Measurements from ENCODE around the gene KIF5B.
"Not testable (repeated sequence)": the region's sequence is repeated elsewhere in the genome, so short reads cannot be mapped to it uniquely, and the experiment has no call there.

Gene KIF5B

DNA sequence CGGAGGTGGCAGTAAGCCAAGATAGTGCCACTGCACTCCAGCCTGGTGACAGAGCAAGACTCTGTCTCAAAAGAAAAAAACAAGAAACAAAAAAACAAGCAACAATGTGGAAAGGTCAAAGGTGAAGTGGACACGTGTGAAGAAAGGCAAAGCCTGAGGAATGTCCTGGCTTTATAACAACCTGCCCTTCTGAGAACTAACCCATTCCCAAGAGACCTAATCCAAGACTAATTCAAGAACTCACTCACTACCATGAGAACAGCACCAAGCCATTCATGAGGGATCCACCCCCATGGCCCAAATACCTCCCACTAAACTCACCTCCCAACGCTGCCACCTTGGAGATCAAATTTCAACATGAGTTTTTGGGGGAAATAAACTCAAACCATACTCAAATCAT lies 47.5 kb upstream of the KIF5B start:
- H3K4me1 ChIP-seq (ENCODE audit: low read depth, poor library complexity, severe bottlenecking) = no peaks in the 10 kb centered on the region
- no peak overlapping the region for H2AFZ ChIP-seq (ENCODE audit: low read depth)
- no peaks in the 10 kb centered on the region for H3K27me3 ChIP-seq (ENCODE audit: insufficient read depth, low read depth)
- no peak overlapping the region for H3K4me2 ChIP-seq
- H3K9ac ChIP-seq = no peak overlapping the region
- no peaks in the 10 kb centered on the region for H4K20me1 ChIP-seq (ENCODE audit: insufficient read depth)
- no peaks in the 10 kb centered on the region for H3K79me2 ChIP-seq (ENCODE audit: insufficient read depth, low read depth)
- no peak overlapping the region for H3K27ac ChIP-seq
- no peak overlapping the region for H3K4me3 ChIP-seq (IDR thresholded peaks at IDR 0.05; ENCODE audit: insufficient read depth, low read depth, low read length)
- TF ChIP-seq, protein P1, sequence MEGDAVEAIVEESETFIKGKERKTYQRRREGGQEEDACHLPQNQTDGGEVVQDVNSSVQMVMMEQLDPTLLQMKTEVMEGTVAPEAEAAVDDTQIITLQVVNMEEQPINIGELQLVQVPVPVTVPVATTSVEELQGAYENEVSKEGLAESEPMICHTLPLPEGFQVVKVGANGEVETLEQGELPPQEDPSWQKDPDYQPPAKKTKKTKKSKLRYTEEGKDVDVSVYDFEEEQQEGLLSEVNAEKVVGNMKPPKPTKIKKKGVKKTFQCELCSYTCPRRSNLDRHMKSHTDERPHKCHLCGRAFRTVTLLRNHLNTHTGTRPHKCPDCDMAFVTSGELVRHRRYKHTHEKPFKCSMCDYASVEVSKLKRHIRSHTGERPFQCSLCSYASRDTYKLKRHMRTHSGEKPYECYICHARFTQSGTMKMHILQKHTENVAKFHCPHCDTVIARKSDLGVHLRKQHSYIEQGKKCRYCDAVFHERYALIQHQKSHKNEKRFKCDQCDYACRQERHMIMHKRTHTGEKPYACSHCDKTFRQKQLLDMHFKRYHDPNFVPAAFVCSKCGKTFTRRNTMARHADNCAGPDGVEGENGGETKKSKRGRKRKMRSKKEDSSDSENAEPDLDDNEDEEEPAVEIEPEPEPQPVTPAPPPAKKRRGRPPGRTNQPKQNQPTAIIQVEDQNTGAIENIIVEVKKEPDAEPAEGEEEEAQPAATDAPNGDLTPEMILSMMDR (conservative IDR thresholded peaks at IDR 0.05; ENCODE audit: low read depth, low read length) = no peak
- no peaks in the 10 kb centered on the region for H3K36me3 ChIP-seq (ENCODE audit: insufficient read depth)

DNA sequence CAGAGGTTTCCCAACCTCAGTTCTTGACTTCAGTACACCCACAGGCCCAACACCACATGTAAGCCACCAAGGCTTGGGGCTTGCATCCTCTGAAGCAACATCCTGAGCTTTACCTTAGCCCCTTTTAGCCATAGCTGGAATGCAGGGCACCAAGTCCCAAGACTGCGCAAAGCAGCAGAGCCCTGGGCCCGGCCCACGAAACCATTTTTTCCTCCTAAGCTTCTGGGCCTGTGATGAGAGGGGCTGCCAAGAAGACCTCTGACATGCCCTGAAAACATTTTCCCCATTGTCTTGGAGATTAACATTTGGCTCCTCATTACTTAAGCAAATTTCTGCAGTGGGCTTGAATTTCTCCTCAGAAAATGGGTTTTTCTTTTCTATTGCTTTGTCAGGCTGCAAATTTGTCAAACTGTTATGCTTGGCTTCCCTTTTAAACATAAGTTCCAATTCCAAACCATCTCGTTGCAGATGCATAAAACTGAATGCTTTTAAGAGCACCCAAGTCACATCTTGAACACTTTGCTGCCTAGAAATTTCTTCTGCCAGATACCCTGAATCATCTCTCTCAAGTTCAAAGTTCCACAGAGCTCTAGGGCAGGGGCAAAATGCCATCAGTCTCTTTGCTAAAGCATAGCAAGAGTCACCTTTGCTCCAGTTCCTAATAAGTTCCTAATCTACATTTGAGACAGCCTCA lies 42.5 kb upstream of the KIF5B start:
- H3K4me1 ChIP-seq (ENCODE audit: low read depth, poor library complexity, severe bottlenecking); H3K79me2 ChIP-seq (ENCODE audit: insufficient read depth, low read depth); H3K36me3 ChIP-seq (ENCODE audit: insufficient read depth): not testable (repeated sequence)

DNA sequence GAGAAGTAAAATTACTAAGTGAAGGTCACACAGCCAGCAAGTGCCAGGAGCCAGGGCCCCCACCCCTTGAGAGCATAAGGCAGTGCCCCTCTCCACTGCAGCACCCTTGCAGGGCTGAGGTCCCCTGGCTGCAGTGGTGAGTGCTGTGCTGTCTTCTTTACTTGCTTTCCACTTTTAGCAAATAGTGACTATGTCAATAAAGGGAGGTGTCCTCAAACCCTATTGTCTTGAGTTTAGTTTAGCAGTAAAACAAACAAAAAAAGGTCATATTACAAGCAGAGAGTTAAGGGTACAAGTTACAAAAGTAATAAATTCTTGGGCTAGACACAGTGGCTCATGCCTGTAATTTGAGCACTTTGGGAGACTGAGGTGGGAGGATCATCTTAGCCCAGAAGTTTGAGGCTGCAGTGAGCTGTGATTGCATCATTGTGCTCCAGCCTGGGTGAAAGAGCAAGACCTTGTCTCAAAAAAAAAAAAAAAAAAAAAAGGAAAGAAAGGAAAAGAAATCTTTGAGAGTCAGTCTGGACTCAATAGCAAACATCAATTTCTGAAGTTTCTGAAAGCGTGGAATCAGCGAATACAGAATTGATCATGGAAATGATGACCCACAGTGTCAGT lies 39.0 kb upstream of the KIF5B start:
- no peak overlapping the region for H3K4me3 ChIP-seq (IDR thresholded peaks at IDR 0.05; ENCODE audit: insufficient read depth, low read depth, low read length)
- no peaks in the 10 kb centered on the region for H3K36me3 ChIP-seq (ENCODE audit: insufficient read depth)
- no peaks in the 10 kb centered on the region for H3K4me1 ChIP-seq (ENCODE audit: low read depth, poor library complexity, severe bottlenecking)
- H3K27ac ChIP-seq = no peak overlapping the region
- H3K9ac ChIP-seq = no peak overlapping the region
- no peaks in the 10 kb centered on the region for H3K27me3 ChIP-seq (ENCODE audit: insufficient read depth, low read depth)
- no peaks in the 10 kb centered on the region for H3K79me2 ChIP-seq (ENCODE audit: insufficient read depth, low read depth)
- H3K4me2 ChIP-seq = no peak overlapping the region
- no peak overlapping the region for H2AFZ ChIP-seq (ENCODE audit: low read depth)
- no peaks in the 10 kb centered on the region for H4K20me1 ChIP-seq (ENCODE audit: insufficient read depth)
- TF ChIP-seq, protein P1 (conservative IDR thresholded peaks at IDR 0.05; ENCODE audit: low read depth, low read length) = no peak

More for the DNA sequence above, 42.5 kb upstream of the KIF5B start:
- not testable (repeated sequence) for H3K27me3 ChIP-seq (ENCODE audit: insufficient read depth, low read depth); H3K9ac ChIP-seq; H3K4me2 ChIP-seq; H2AFZ ChIP-seq (ENCODE audit: low read depth); H3K4me3 ChIP-seq (IDR thresholded peaks at IDR 0.05; ENCODE audit: insufficient read depth, low read depth, low read length); H3K27ac ChIP-seq; H4K20me1 ChIP-seq (ENCODE audit: insufficient read depth)

DNA sequence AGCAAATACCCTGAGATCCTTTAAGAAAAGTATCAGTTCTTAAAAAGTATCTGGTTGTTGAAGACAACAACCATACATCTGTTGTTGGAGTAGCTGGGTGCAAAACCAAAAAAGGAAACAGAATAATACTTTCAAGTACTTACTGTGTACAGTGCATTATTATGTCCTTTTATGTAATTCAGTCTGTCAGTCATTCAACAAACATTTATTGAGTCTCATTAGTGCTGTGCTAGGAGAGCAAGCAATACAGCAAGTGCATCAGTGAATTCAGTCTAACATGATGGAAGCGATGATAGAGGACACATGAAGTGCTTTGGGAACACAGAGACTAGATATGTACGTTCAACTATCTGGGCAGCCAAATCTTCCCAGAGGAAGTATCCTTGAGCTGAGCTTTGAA lies 37.4 kb upstream of the KIF5B start:
- Histone ChIP-seq H3K27me3 (ENCODE audit: insufficient read depth, low read depth) (no peaks in the 10 kb centered on the region), H3K36me3 (ENCODE audit: insufficient read depth) (no peaks in the 10 kb centered on the region), H4K20me1 (ENCODE audit: insufficient read depth) (no peaks in the 10 kb centered on the region), H3K27ac (no peak overlapping the region), H3K4me3 (IDR thresholded peaks at IDR 0.05; ENCODE audit: insufficient read depth, low read depth, low read length) (no peak overlapping the region), H3K9ac (no peak overlapping the region), H2AFZ (ENCODE audit: low read depth) (no peak overlapping the region), H3K4me2 (no peak overlapping the region), H3K79me2 (ENCODE audit: insufficient read depth, low read depth) (no peaks in the 10 kb centered on the region), H3K4me1 (ENCODE audit: low read depth, poor library complexity, severe bottlenecking) (no peaks in the 10 kb centered on the region)
- TF ChIP-seq, protein P1 (conservative IDR thresholded peaks at IDR 0.05; ENCODE audit: low read depth, low read length) = no peak

DNA sequence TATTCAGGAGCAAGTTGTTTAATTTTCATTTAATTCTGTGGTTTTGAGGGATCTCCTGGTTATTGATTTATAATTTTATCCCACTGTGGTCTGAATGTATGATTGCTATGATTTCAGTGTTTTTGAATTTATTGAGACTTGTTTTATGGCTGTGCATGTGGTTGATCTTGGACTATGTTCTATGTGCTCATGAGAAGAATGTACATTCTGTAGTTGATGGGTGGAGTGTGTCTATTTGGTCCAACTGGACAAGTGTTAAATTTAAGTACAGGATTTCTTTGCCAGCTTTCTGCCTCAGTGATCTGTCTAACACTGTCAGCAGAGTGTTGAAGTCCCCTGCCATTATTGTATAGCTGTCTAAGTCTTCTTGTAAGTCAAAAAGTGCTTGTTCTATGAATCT lies 34.8 kb upstream of the KIF5B start:
- H2AFZ ChIP-seq (ENCODE audit: low read depth) = no peak overlapping the region
- H3K4me1 ChIP-seq (ENCODE audit: low read depth, poor library complexity, severe bottlenecking) = no peaks in the 10 kb centered on the region
- no peak overlapping the region for H3K4me3 ChIP-seq (IDR thresholded peaks at IDR 0.05; ENCODE audit: insufficient read depth, low read depth, low read length)
- TF ChIP-seq, protein P1 (conservative IDR thresholded peaks at IDR 0.05; ENCODE audit: low read depth, low read length) = no peak
- H3K9ac ChIP-seq = no peak overlapping the region
- H3K4me2 ChIP-seq = no peak overlapping the region
- H3K27ac ChIP-seq = no peak overlapping the region
- no peaks in the 10 kb centered on the region for H4K20me1 ChIP-seq (ENCODE audit: insufficient read depth)
- no peaks in the 10 kb centered on the region for H3K36me3 ChIP-seq (ENCODE audit: insufficient read depth)
- no peaks in the 10 kb centered on the region for H3K27me3 ChIP-seq (ENCODE audit: insufficient read depth, low read depth)
- no peaks in the 10 kb centered on the region for H3K79me2 ChIP-seq (ENCODE audit: insufficient read depth, low read depth)

Data from KMS-11 (cell line).